Fibroblast of villous mesenchyme (primary cell): ENCODE measurements around the gene PPARA. TPM values are rescaled to one million over a fixed set of nuclear protein-coding genes. Genes with fewer than 3 reads are reported as not detected.
"Not testable (repeated sequence)": the region's sequence is repeated elsewhere in the genome, so short reads cannot be mapped to it uniquely, and the experiment has no call there.

Source experiments
- DNase-seq: peaks from one replicate; pipeline ENCODE4 v3.0.0-alpha.2; 2010; ENCODE audit warnings: low read depth
- H3K4me3 ChIP-seq: 2 replicates; pipeline ENCODE4 v1.5.1; 2011; ENCODE audit warnings: low read depth, mild to moderate bottlenecking, low read length
- CTCF ChIP-seq: IDR thresholded peaks from 2 replicates; pipeline ENCODE4 v1.5.1; 2012; ENCODE audit warnings: low read depth, mild to moderate bottlenecking, low read length; ENCODE audit not compliant: insufficient read depth
- total RNA-seq: library from RNA; depleted of rRNA; stranded (reverse); fragments of >200 nt; gene quantifications from 2 replicates; pipeline ENCODE4 v1.2.3, GENCODE V29; 2012

The PPARA gene
- total RNA-seq, 1 donor = 14.2 TPM

- DNase-seq = peak; percentile 71
- no peak for TF ChIP-seq CTCF
- no peak overlapping the region for H3K4me3 ChIP-seq
Observed at GRCh38 chr22:46195487-46196165, 45.3 kb downstream of the PPARA start.

- DNase-seq = no peak
- TF ChIP-seq CTCF = no peak
- no peak overlapping the region for H3K4me3 ChIP-seq
Observed at GRCh38 chr22:46196278-46196677, 46.0 kb downstream of the PPARA start.

- DNase-seq = peak; percentile 65
- H3K4me3 ChIP-seq = no peak overlapping the region
- no peak for TF ChIP-seq CTCF
Observed at GRCh38 chr22:46198274-46198673, 47.9 kb downstream of the PPARA start.

GRCh38 chr22:46198806-46199205 lies 48.5 kb downstream of the PPARA start:
- H3K4me3 ChIP-seq, DNase-seq: not testable (repeated sequence)

GRCh38 chr22:46201059-46201757 lies 50.9 kb downstream of the PPARA start:
- no peak for DNase-seq
- TF ChIP-seq CTCF = no peak
- no peak overlapping the region for H3K4me3 ChIP-seq

- TF ChIP-seq CTCF = no peak
- no peak overlapping the region for H3K4me3 ChIP-seq
Observed at GRCh38 chr22:46202897-46203600, 52.7 kb downstream of the PPARA start.

GRCh38 chr22:46203601-46203980 lies 53.3 kb downstream of the PPARA start:
- TF ChIP-seq CTCF = no peak
- no peak for DNase-seq
- no peak overlapping the region for H3K4me3 ChIP-seq

More at GRCh38 chr22:46202897-46203600, 52.7 kb downstream of the PPARA start:
- DNase-seq = no peak
